H9 (cell line): Measurements from ENCODE around the gene SLC6A3. TPM values are rescaled to one million over a fixed set of nuclear protein-coding genes. Genes with fewer than 3 reads are reported as not detected.

Source experiments
- DNase-seq: peaks from one replicate; pipeline ENCODE4 v3.0.0-alpha.2; 2017
- H2AFZ ChIP-seq: one replicate; pipeline ENCODE4 v1.6.1; 2013; ENCODE audit warnings: mild to moderate bottlenecking, low read length, control low read depth, moderate library complexity
- H2AK5ac ChIP-seq: 2 replicates; pipeline ENCODE4 v1.6.1; 2013; ENCODE audit warnings: low read length, control low read depth, mixed read lengths; ENCODE audit not compliant: insufficient read length
- H2BK120ac ChIP-seq: one replicate; pipeline ENCODE4 v1.6.1; 2013; ENCODE audit warnings: low read depth, mild to moderate bottlenecking, low read length, control low read depth, inconsistent platforms; ENCODE audit not compliant: poor library complexity, severe bottlenecking
- H2BK12ac ChIP-seq: 2 replicates; pipeline ENCODE4 v1.6.1; 2013; ENCODE audit warnings: low read length, control low read depth, mixed read lengths, low read depth; ENCODE audit not compliant: insufficient read length
- H2BK15ac ChIP-seq: 2 replicates; pipeline ENCODE4 v1.6.1; 2013; ENCODE audit warnings: low read depth, low read length, control low read depth
- H2BK20ac ChIP-seq: one replicate; pipeline ENCODE4 v1.6.1; 2013; ENCODE audit warnings: low read depth, mild to moderate bottlenecking, low read length, control low read depth, inconsistent platforms; ENCODE audit not compliant: poor library complexity, severe bottlenecking
- H2BK5ac ChIP-seq: 2 replicates; pipeline ENCODE4 v1.6.1; 2013; ENCODE audit warnings: low read length, control low read depth, mixed read lengths; ENCODE audit not compliant: insufficient read length
- H3K14ac ChIP-seq: 2 replicates; pipeline ENCODE4 v1.6.1; 2013; ENCODE audit warnings: low read length, control low read depth; ENCODE audit not compliant: insufficient read depth
- H3K18ac ChIP-seq: 2 replicates; pipeline ENCODE4 v1.6.1; 2013; ENCODE audit warnings: low read depth, mild to moderate bottlenecking, mixed read lengths, low read length, control low read depth; ENCODE audit not compliant: insufficient read length
- H3K23ac ChIP-seq: 2 replicates; pipeline ENCODE4 v1.6.1; 2013; ENCODE audit warnings: low read length, control low read depth, mixed read lengths, low read depth; ENCODE audit not compliant: insufficient read length
- H3K23me2 ChIP-seq: 2 replicates; pipeline ENCODE4 v1.6.1; 2013; ENCODE audit warnings: low read depth, mild to moderate bottlenecking, mixed read lengths, low read length, control low read depth; ENCODE audit not compliant: insufficient read length, poor library complexity, severe bottlenecking
- H3K27ac ChIP-seq: 2 replicates; pipeline ENCODE4 v1.5.1; 2013; ENCODE audit warnings: low read length, control low read depth, mixed read lengths, low read depth; ENCODE audit not compliant: insufficient read length
- H3K27me3 ChIP-seq: 2 replicates; pipeline ENCODE4 v1.6.1; 2013; ENCODE audit warnings: low read length, control low read depth, inconsistent platforms; ENCODE audit not compliant: insufficient read depth
- H3K4ac ChIP-seq: 2 replicates; pipeline ENCODE4 v1.6.1; 2013; ENCODE audit warnings: low read depth, mild to moderate bottlenecking, control low read depth, inconsistent platforms, low read length, moderate library complexity
- H3K4me1 ChIP-seq: 2 replicates; pipeline ENCODE4 v1.6.1; 2013; ENCODE audit warnings: low read length, control low read depth, inconsistent platforms; ENCODE audit not compliant: insufficient read depth
- H3K4me2 ChIP-seq: 2 replicates; pipeline ENCODE4 v1.6.1; 2013; ENCODE audit warnings: low read length, control low read depth, mixed read lengths; ENCODE audit not compliant: insufficient read length, insufficient read depth
- H3K56ac ChIP-seq: 2 replicates; pipeline ENCODE4 v1.6.1; 2013; ENCODE audit warnings: low read depth, mild to moderate bottlenecking, mixed read lengths, low read length, control low read depth; ENCODE audit not compliant: insufficient read length
- H3K79me1 ChIP-seq: 2 replicates; pipeline ENCODE4 v1.6.1; 2013; ENCODE audit warnings: low read depth, mild to moderate bottlenecking, moderate library complexity, low read length, control low read depth, inconsistent platforms; ENCODE audit not compliant: insufficient read depth, poor library complexity, severe bottlenecking
- H3K79me2 ChIP-seq: 2 replicates; pipeline ENCODE4 v1.6.1; 2013; ENCODE audit warnings: low read length, control low read depth, inconsistent platforms; ENCODE audit not compliant: insufficient read depth
- H3K9ac ChIP-seq: 2 replicates; pipeline ENCODE4 v1.6.1; 2013; ENCODE audit warnings: low read length, control low read depth, mixed read lengths; ENCODE audit not compliant: insufficient read length; ENCODE audit errors: extremely low read depth
- H3K9me3 ChIP-seq: one replicate; pipeline ENCODE4 v1.6.1; 2013; ENCODE audit warnings: low read depth, low read length, inconsistent platforms; ENCODE audit not compliant: control insufficient read depth
- H3T11ph ChIP-seq: one replicate; pipeline ENCODE4 v1.6.1; 2013; ENCODE audit warnings: mild to moderate bottlenecking, low read length, control low read depth, inconsistent platforms
- H4K20me1 ChIP-seq: one replicate; pipeline ENCODE4 v1.6.1; 2013; ENCODE audit not compliant: control insufficient read depth, insufficient read length, insufficient read depth
- H4K5ac ChIP-seq: 2 replicates; pipeline ENCODE4 v1.6.1; 2013; ENCODE audit warnings: low read depth, mild to moderate bottlenecking, mixed read lengths, low read length, control low read depth; ENCODE audit not compliant: insufficient read length
- H4K8ac ChIP-seq: replicated peaks from 2 replicates; pipeline ENCODE4 v1.6.1; 2013; ENCODE audit warnings: low read length, control low read depth, mixed read lengths, low read depth; ENCODE audit not compliant: insufficient read length
- H4K91ac ChIP-seq: 2 replicates; pipeline ENCODE4 v1.6.1; 2013; ENCODE audit warnings: low read depth, mild to moderate bottlenecking, moderate library complexity, mixed read lengths, low read length, control low read depth; ENCODE audit not compliant: insufficient read length
- H3K27ac Mint-ChIP-seq, 3 experiments: 2 replicates in 2 of 3; 3 replicates in 1 of 3; pipeline ENCODE4 v1.8.0; 2020 to 2021; ENCODE audit warnings: mixed read lengths in 3 of 3, mild to moderate bottlenecking in 1 of 3, moderate library complexity in 1 of 3
- H3K27me3 Mint-ChIP-seq: 2 replicates; pipeline ENCODE4 v1.8.0; 2021; ENCODE audit warnings: low read depth, mild to moderate bottlenecking, moderate library complexity, mixed read lengths
- H3K36me3 Mint-ChIP-seq, 3 experiments: 2 replicates in 2 of 3; 3 replicates in 1 of 3; pipeline ENCODE4 v1.8.0; 2020 to 2021; ENCODE audit warnings: low read depth in 3 of 3, mixed read lengths in 3 of 3; ENCODE audit not compliant: insufficient read depth in 1 of 3
- H3K4me1 Mint-ChIP-seq, 2 experiments: 2 replicates each; pipeline ENCODE4 v1.8.0; 2020; ENCODE audit warnings: mixed read lengths in 2 of 2
- H3K4me3 Mint-ChIP-seq, 2 experiments: 2 replicates in 1 of 2; 3 replicates in 1 of 2; pipeline ENCODE4 v1.8.0; 2020 to 2021; ENCODE audit warnings: mild to moderate bottlenecking in 2 of 2, mixed read lengths in 2 of 2, moderate library complexity in 1 of 2
- H3K9me3 Mint-ChIP-seq, 2 experiments: 2 replicates in 1 of 2; 3 replicates in 1 of 2; pipeline ENCODE4 v1.8.0; 2020; ENCODE audit warnings: mild to moderate bottlenecking in 2 of 2, mixed read lengths in 2 of 2, moderate library complexity in 1 of 2
- WGBS: extraction: QIAGEN DNeasy Blood & Tissue Kit; methylation state at CpG from one replicate; pipeline ENCODE4 v1.1.7; 2013; ENCODE audit warnings: missing lambda C conversion rate, low lambda C conversion rate, mixed read lengths; ENCODE audit not compliant: insufficient read length; ENCODE audit errors: extremely low coverage; 5-methylcytosine and 5-hydroxymethylcytosine counted together
- total RNA-seq: library from RNA; stranded (reverse); gene quantifications from 2 replicates; pipeline ENCODE4 v1.2.1, GENCODE V29; 2021
- TF ChIP-seq, protein P1 (sequence below): fragments of 200-600 bp; sonication (generic); conservative IDR thresholded peaks from 3 replicates; pipeline ENCODE4 v1.8.0; 2021; ENCODE audit warnings: antibody characterized with exemption, mild to moderate bottlenecking

Gene SLC6A3
- total RNA-seq, 1 experiment from 2014 or later: 0.61 TPM

DNA sequence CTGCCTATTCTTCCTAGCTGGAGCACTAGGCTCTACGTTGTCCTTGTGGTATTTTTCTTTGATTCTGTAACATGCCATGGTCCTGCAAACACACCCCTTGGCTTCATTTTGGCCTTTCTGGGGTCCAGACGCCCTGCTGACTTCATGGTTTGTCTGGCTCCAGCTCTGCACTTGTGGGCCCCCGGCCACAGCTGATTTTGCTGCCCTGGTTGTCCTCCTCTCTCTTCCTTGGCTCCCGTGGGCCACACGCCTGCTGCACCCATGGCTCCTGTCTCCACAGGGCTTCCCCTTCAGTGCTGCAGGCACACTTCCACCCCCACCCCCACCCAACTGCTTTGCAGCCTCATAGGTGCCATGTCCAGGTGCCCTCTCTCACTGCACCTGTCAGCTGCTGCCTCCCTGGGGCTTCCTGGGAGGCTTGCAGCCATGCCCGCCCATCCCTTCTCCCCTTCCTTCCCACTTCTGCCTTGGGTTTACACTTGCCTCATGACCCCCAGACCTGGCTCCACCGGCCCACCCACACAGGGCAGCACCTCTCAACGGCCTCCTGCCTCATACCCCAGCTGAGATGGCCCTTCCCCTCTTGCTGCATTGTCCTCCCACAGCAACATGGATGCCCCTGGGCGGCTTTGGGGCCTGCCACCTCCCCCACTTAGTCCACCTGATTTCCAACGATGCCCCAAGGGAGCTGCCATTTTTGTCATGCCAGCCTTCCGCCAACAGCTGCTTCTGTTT lies 25.6 kb downstream of the SLC6A3 start:
- Histone ChIP-seq H2AFZ (no peak overlapping the region), H2BK15ac (no peak overlapping the region), H2AK5ac (no peak overlapping the region), H4K5ac (no peak overlapping the region), H4K8ac (no peak overlapping the region), H3K27ac (no peak overlapping the region), H4K20me1 (no peaks in the 10 kb centered on the region), H3T11ph (no peak overlapping the region), H3K9me3 (no peaks in the 10 kb centered on the region), H3K4me1 (no peaks in the 10 kb centered on the region), H3K56ac (no peak overlapping the region), H4K91ac (no peak overlapping the region), H3K14ac (no peak overlapping the region), H2BK20ac (no peak overlapping the region), H2BK12ac (no peak overlapping the region), H3K23ac (no peak overlapping the region), H3K9ac (no peak overlapping the region), H3K18ac (no peak overlapping the region), H3K79me2 (no peaks in the 10 kb centered on the region), H2BK5ac (no peak overlapping the region), H3K4me2 (no peak overlapping the region), H3K79me1 (no peaks in the 10 kb centered on the region), H3K23me2 (peaks cover 4% of the 10 kb centered on the region), H3K4ac (no peak overlapping the region), H2BK120ac (no peak overlapping the region), H3K27me3 (no peaks in the 10 kb centered on the region)
- no peak overlapping the region for H3K4me3 Mint-ChIP-seq
- H3K27me3 Mint-ChIP-seq: peaks cover 10% of the 10 kb centered on the region
- no peaks in the 10 kb centered on the region for H3K4me1 Mint-ChIP-seq
- H3K9me3 Mint-ChIP-seq: peaks cover 3 to 6% of the 10 kb centered on the region in 2 experiments; a peak in 4 of 5 replicates
- TF ChIP-seq, protein P1, sequence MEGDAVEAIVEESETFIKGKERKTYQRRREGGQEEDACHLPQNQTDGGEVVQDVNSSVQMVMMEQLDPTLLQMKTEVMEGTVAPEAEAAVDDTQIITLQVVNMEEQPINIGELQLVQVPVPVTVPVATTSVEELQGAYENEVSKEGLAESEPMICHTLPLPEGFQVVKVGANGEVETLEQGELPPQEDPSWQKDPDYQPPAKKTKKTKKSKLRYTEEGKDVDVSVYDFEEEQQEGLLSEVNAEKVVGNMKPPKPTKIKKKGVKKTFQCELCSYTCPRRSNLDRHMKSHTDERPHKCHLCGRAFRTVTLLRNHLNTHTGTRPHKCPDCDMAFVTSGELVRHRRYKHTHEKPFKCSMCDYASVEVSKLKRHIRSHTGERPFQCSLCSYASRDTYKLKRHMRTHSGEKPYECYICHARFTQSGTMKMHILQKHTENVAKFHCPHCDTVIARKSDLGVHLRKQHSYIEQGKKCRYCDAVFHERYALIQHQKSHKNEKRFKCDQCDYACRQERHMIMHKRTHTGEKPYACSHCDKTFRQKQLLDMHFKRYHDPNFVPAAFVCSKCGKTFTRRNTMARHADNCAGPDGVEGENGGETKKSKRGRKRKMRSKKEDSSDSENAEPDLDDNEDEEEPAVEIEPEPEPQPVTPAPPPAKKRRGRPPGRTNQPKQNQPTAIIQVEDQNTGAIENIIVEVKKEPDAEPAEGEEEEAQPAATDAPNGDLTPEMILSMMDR: no peak
- no CpG with 5 or more reads among the region's 11 CpGs for WGBS
- DNase-seq: no peak
- no peaks in the 10 kb centered on the region; a peak in 1 of 7 replicates for H3K36me3 Mint-ChIP-seq
- H3K27ac Mint-ChIP-seq: no peak overlapping the region
